HG03196 (cell line): ENCODE results near the gene MDM4.
A peak's percentile ranks its signal among the peaks of the same experiment; 100 is the strongest.

ENCODE experiments used
- ATAC-seq: cut with Tn5 transposase; IDR thresholded peaks from one replicate; pipeline ENCODE4 v1.9.1; 2021; ENCODE audit not compliant: unreplicated experiment

The MDM4 gene

DNA sequence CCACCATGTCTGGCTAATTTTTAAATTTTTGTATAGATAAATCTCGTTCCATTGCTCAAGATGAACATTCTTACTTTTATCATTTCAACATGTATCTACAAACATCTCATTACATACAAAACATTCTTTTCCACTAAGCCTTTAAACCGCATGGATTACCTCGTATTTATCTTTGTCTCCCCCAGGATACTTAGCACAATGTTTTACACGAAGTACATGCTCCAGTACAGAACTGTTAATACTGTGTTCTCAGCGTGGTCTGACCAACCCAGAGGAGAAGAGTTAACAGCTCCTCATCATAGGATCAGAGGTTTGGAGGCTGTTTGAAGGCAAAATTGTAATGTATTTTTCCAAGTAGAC, 29.0 kb upstream of the MDM4 start:
- no peak for ATAC-seq

DNA sequence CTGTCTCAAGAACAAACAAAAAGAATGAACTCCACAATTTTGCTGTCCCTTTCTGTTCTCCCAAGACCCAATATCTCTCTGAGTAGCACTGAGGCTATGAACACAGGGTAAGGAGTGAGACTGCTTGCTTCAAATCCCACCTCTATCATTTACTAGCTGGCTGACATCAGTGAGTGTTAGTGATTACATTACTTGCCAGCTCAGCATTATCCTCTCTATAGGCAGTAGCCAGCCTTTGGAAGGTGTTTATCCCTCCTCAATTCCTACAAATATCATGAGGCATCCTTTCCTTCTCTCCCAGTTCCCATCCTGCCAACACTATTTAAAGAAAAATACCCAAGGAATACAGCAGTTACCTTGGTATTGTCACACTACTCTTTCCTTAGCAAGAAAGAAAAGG, 24.6 kb upstream of the MDM4 start:
- no peak for ATAC-seq

DNA sequence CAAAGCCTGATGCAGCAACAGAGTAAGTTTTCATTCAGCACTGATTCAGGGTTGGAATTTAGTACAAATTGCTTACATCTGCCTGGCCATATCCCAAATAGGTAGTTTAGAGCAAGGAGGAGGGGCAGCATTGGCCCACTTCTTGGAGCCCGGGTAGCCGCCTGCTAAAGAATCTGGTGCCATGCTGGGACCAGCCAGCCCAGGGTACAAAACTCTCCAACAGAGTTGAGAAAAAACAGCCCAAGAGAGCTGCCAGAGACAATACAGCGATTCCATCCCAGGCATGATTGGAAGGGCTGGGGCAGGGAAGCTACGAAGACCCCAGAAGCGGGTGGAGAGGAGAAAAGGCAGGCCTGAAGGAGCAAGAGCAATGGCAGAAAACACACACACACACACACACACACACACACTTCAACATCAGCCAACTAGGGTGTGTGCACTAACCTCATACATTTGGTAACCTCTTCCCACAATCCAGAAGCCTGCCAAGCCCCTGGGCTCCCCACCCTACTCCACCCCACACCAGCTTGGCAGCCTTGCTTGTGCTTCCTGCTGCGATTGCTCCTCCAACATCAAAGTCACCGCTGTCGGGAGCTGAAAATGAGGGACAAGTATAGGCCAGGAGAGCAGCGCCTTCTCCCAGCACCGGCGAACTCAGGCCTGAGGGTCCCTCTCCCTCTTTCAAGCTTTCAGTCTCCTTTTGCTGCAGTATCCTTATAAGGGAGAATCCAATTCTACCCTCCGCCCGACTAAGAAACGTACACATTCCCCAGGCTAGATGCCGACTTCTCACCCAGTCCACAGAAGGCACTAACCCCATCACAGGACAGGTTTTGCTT, 22.8 kb upstream of the MDM4 start:
- no peak for ATAC-seq

DNA sequence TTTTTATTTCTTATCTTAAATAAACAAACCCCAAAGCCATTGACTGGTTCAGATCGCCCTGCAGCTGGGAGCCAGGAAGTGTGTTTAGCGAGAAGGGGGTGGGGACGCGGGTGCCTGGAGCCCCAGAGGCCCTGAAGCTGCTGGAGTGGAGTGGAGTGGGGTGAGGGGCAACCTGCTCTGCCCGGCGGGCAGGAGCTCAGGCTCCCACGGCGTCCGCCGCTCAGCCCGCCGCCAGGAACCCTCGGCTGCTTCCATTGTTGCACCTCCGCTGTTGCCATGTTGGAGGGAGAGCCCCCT, 22.3 kb upstream of the MDM4 start:
- ATAC-seq = peak; percentile 37

DNA sequence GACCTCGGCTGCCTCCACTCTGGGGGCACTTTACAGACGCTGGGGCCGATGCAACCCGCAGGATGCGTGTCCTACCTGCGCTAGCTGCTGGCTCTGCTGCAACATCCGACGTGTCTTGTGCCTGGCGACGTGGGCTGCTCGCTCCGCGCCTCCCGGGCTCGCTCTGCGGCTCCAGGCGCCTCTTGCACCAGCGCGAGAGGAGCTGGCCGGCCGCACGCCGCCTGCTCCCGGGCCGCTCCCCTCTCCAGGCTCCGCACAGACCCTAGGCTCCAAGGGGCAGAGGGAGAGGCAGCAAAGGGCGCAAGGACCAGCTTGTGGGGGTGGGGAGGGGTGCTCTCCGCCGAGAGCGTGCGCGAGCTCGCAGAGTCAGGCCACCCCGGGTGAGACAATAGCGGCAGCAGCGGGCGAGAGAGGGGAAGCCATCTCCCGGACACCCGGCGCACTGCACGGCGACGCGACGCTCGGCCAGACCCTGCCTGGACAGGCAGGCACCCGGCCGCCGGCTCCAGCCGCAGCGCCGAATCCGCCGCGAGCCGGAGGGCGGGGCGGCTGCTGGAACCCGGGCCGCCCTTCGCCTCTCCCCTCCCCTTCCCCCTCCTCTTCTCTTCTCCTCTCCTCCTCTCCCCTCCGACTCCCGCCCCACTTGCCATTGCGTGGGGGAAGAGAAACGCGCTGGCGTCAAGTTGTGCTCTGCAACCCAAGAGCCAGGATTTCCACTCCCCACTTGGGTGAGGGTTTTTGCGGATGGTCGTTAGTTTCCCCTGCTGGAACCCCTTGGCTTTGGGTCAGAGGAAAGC, 21.7 kb upstream of the MDM4 start, which contains the start of gene PIK3C2B:
TSS of gene PIK3C2B (minus strand) at position 525 of the 797 bp plus-strand sequence. CDS start 25,003 bp downstream, outside the sequence.
- ATAC-seq = peak; percentile 66

DNA sequence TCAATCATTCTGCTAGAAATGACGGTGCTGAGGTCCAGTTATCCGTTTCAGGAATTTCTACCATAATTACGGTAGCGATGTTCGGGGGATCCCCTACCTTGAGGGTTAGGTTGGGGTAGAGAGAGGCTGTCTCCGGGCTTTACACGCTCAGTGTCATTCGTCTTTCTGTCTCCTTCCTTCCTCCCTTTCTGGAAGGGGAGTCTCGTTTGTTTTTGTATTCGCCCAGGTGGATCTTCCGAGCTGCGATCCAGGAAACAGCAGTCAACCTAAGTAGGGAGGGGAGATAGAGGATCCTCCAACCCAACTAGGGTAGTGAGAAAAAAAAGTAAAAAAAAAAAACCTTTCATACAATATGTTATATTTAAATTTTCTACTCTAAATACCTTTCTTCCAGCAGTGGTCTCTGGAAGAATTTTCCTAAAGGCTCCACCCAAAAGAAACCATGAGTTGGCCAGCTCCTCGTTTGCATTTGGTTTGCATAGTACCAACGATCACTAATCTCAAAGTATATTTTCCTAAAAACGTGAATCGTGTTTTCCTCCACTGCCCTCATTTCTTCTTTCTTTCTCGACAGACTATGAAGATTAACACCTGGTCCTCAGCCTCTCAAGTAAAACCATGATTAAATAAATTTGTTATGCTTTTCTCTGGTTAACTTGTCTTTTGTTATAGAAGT, 21.0 kb upstream of the MDM4 start:
- peak; percentile 27 for ATAC-seq

DNA sequence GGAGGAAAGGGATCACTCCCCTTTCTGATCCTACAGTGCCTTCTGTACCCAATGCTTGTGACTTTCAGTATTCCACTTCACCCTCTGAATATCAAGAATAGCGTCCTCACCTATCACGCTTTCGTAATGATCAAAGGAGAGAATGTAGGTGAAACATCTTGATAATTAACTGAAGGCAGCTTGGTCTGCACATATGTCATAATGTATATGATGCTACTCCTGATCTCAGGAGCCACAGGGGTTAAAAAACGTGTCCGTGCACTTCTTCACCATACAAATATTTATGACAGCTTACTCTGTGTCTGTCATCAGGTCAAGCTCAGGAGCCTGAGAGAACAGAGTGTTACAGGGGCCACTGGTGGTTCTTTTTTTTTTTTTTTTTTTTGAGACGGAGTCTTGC, 20.4 kb upstream of the MDM4 start:
- no peak for ATAC-seq

DNA sequence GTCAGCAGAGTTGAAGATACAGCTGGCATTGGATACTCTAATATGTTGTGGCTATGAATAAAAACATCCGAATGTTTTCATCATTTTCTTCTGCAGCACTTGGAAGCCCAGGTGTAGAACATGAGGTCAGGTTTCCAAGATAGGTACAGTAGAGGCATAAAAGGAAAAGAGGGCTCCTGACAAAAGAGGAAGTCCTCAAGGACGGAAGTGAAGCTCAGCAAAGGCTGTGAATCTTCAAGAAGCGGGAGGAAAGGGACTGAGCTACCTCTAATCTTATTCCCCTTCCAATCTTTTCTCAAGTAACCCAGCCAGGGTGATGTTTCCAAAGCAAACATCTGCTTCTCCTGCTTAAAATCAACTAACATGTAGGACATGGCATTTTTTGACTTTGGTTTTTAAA, 17.2 kb upstream of the MDM4 start:
- ATAC-seq = no peak

DNA sequence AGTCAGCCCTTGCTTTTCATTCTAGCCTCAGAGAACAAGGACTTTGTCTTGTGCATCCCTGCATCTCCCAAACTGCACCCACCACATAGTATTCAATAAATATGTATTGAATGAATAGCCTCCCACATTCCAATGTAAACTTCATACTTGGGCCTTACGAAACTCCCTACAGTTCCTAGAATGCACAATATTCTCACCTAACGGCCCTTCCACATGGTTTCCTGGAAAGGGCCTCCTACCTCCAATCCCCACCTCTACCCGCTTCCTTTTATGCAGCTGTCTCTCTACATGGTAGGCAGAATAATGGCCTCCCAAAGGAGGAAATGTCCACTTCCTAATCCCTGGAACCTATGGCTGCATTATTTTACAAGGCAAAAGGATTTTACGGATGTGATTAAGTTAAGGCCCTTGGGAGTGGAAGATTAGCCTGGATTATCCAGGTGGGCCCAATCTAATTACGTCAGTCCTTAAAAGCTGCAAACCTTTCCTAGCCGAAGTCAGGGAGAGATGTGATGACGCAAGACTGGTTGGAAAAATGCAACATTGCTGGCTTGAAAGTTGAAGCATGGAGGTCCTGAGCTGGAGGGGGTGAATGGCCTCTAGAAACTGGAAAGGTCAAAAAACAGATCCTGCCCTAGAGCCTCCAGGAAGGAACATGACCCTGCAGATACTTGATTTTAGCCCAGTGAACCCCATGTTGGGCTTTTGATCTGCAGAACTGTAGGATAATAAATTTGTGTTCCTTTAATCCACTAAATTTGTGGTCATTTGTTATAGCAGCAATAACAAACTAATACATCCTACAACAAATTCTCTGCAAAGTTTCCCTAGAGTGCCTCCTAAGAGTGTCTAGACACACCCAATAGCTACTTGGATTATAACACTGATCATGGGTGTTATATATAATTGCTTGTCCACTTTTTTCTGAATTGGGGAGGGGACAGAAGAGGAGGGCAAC, 16.4 kb upstream of the MDM4 start:
- ATAC-seq = no peak

DNA sequence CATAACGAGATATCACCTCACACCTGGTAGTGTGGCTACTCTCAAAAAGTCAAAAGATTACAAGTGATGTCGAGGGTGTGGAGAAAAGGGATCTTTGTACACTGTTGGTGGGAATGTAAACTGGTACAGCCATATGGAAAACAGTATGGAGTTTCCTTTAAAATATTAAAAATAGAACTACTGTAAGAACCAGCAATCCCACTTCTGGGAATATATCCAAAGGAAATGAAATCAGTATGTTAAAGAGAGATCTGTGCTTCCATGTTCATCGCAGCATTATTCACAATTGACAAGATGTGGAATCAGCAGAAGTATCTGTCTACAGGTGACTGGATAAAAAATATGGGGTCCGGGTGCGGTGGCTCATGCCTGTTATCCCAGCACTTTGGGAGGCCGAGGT, 14.0 kb upstream of the MDM4 start:
- ATAC-seq = no peak

DNA sequence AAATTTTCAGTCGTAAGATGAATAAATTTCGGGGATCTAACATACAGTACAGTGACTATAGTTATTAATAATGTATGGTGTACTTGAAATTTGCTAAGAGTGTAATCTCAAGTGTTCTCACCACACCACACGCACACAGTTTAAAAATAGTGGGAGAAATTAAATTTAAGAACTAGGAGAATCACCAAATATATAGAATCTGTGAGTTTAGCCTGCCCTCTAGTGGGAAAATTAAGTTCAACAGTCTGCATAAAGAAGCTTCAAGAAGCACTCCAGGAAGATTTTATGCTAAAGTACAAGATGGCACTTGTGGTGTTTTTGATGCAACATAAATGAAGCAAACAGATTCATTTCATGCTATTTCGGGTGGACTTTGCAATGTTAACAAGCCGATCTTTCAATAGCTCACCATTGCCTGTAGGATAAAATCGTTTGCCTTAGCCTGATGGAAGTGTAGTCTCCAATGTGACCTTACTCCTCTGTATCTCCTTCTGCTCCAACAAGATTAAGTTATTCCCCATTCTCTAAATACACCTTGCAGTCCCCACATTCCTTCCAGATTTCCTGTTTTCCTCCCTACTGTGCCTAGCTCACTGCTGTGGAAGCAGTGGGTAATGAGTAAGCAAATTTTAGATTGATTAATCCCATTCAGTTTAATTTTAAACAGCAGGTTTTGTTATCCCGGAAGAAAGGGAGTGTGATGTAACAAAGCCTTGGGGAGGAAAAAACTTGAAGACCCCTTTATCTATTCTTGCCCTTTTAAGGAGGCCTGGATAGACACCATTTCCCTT, 12.9 kb upstream of the MDM4 start:
- ATAC-seq = no peak

DNA sequence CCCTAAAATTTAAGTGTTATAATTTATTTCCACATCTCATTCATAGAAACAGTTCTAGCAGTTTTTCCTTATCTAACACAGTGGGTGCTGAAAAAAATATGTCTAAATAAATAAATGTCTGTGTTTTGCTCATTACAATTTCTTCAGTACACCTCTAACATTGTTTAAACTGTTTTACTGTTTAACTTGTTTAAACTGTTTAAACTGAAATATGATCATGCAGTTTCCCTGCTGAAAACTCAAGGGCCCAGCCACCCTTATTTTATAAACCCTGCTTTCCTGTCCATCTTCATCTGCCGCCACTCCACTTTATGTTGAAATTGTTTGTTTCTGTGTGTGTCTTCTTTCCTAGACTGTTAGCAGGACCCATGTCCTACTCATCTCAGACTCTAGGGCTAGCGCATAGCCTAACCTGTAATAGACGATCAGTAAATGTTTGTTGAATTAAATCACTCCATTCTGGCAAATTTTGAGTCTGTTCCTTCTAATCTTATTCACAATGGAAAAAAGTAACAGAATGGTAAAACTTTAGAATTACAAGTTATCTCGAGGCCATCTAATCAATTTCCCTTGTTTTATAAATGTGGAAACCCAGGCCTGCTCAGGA, 12.2 kb upstream of the MDM4 start:
- ATAC-seq = no peak

DNA sequence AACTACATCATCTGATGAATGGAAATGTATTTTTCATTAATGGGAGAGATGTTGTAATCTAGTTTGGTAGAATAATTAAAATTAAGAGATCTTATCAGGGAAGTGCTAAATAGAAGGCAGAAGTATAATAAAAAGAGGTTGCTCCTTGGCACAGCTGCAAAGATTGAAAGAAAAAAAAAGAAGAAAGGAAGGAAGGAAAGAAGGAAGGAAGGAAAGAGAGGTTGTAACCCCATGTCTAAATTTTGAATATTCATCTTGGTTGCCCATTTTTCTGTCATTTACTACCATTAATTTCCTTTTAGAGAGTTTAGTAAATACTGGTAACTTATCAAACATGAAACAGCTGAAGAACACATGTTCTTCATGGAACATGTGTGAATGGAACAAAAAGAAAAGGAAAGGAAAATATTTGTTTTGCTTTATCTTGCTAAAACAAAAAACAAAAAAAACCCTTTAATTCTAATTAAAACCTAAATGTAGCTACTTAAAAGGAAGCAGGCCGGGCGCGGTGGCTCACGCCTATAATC, 10.5 kb upstream of the MDM4 start:
- ATAC-seq = no peak

DNA sequence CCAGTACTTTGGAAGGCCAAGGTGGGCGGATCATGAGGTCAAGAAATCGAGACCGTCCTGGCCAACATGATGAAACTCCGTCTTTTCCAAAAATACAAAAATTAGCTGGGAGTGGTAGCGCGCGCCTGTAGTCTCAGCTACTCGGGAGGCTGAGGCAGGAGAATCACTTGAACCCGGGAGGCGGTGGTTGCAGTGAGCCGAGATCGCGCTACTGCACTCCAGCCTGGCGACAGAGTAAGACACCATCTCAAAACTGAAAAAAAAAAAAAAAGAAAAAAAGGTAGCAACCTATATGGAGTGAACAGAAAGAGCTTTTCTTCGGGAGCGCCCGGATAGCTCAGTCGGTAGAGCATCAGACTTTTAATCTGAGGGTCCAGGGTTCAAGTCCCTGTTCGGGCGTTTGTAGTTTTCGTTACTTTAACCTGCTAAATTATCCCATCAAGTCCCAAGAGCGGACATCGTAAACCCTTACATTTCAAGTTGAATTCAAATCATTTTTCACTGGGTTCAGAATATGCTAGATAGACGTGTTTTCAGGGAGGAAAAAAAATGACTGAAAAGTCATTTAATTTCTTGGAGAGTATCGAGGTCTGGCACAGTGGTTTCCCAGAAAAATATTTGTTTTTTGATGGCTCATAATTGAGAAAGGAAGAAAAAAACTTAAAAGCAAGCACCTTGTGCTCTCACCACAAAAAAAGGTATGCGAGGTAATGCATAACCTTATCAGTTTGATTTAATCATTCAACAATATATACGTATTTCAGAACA, 9.8 kb upstream of the MDM4 start:
- peak; percentile 66 for ATAC-seq

DNA sequence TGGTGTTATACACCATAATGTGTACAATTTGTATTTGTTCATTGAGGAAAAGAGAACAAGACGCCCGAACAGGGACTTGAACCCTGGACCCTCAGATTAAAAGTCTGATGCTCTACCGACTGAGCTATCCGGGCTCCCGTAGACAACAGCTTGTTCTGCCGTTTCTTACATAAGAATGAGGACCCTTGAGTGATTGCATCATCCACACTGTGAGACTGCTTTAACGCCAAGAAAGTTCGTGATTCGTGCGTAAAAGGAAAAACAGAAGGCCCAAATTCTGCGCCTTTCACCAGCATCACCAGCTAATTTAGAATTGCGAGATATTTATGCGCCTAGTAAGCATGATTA, 9.3 kb upstream of the MDM4 start:
- peak; percentile 64 for ATAC-seq

DNA sequence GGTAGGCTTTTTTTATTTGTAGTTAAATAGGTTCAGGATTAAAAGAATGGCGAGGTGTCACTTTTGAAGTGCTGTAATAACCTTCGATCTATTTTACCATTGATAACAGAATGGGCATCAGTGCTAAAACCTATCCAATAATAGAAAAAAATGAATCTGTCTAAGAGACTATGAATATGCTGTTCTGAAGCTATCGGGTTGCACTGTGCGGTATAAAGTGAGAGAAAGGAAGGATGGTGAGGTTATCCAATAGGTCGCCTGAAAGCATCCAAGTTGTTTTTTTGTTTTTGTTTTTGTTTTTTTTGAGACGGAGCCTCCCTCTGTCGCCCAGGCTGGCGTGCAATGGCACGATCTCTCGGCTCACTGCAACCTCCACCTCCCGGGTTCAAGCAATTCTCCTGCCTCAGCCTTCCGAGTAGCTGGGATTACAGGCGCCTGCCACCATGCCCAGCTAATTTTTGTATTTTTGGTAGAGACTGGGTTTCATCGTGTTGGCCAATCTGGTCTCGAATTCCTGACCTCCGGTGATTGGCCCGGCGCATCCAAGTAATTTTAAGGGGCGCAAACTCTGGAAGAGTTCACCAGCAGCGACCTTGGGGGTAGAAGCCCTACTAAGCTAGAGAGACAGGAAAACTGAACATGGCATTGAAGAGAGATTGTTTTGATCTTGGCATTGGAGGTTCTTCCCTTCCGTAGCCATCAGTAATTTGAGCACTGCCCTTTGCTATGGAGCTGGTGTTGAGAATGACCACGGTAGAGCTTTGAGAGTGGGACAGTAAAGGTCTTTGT, 8.7 kb upstream of the MDM4 start:
- ATAC-seq = peak; percentile 8

DNA sequence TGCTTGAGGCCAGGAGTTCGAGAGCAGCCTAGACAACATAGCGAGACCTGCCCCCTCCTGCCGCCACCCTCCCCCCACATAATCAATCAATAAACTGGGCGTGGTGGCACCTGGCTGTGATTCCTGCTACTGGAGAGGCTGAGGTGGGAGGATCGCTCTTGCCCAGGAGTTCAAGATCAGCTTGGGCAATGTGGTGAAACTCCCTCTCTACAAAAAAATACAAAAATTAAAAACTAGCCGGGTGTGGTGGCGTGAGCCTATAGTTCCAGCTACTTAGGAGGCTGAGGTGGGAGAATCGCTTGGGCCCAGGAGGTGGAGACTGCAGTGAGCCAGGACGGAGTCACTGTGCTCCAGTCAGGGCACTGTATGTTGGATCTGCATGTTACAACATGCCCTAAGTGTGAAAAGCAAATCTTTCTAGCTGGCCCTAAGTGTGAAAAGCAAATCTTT, 7.0 kb upstream of the MDM4 start:
- no peak for ATAC-seq

DNA sequence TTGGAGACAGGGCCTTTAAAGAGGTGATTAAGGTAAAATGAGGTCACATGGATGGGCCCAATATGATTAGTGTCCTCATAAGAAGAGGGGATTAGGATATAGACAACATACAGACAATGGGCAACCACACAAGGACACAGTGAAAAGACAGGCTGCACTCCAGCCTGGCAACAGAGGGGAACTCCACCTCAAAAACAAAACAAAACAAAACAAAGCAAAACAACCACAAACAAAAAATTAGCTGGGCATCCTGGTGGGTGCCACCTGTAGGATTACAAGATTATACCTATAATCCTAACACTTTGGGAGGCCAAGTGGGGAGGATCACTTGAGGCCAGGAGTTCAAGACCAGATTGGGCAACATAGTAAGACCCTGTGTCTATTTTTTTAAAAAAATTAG, 4.8 kb upstream of the MDM4 start:
- no peak for ATAC-seq
